AG09319 (cell line): ENCODE results near the gene TXNDC8.

Source experiments
- DNase-seq: peaks from one replicate; pipeline ENCODE4 v3.0.0-alpha.2; 2010; ENCODE audit warnings: low read depth; ENCODE audit errors: extremely low read depth
- CTCF ChIP-seq: IDR thresholded peaks from 2 replicates; pipeline ENCODE4 v1.5.1; 2011; ENCODE audit warnings: low read depth, mild to moderate bottlenecking, inconsistent platforms, low read length, moderate library complexity

The TXNDC8 gene

GRCh38 chr9:110278080-110278707 is 59.5 kb downstream of the TXNDC8 start:
- no peak for DNase-seq
- TF ChIP-seq CTCF: no peak

- DNase-seq: no peak
- TF ChIP-seq CTCF: no peak
Observed at GRCh38 chr9:110276781-110277180, 60.9 kb downstream of the TXNDC8 start.

DNA sequence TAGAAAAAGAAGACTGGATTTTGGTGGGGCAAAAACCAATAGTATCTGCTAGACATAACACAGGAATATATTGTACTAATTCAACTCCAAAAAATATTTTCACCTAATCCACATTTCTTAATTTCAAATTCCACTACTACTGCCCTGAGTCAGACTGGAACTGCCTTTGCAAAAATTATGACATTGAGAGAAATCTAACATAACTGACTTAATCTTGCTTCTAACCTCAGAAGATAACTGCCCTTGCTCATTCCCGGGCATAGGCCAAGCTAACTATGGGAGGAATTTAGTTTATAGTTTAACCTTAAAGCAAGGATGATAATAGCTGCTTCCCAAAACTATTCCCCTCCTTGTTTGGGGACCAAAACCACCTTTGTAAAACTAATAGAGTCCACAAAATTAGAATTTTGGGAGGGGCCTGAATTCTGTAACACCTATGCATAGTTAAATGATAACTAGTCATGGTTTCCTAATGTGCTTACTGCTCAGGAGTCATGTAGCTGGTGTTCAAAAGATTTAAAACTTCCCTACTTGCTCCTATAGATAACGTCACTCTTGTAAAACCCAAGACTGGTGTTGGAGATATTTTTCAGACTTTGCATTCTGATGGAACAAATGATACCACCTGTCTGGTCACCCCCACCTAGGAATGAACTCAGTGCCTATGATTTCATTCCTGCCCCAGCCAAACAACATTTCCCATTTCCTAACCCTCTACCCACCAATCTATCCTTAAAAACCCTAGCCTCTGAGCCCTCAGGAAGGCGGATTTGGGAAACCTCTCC is 67.3 kb downstream of the TXNDC8 start:
- DNase-seq: no peak
- no peak for TF ChIP-seq CTCF

DNA sequence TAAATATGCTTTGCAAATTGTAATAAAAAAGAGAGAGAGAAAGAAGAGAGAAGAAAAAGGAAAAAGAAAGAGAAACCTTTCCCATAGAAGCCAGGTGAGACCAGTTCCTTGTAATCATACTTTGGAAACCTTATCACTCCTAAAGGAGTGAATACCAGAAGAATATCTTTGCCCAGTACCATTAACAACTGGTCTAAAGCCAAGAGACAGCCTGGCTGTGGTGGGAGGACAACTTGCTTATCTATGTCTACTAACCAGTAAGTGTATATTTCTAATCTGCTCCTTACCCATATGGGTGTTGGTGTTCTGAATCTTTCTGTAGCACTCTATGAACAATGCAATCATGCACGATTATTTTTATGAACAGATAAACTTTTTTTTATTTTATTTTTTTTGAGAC is 70.9 kb downstream of the TXNDC8 start:
- DNase-seq: no peak
- no peak for TF ChIP-seq CTCF

DNA sequence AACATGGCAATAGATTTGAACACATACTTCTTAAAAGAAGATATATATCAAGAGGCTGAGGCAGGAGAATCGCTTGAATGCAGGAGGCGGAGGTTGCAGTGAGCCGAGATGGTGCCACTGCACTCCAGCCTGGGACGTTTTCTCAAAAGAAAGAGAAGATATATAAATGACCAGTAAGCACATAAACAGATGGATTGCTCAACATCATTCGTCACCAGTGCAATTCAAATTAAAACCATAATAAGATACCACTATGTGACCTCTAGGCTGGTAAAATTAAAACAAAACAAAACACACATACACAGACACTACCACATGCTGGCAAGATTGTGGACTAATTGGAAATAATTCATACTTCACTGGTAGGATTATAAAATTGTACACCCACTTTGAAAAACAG is 76.0 kb downstream of the TXNDC8 start:
- no peak for TF ChIP-seq CTCF
- DNase-seq: peak; percentile 35

- TF ChIP-seq CTCF: no peak
- no peak for DNase-seq
Observed at GRCh38 chr9:110260911-110261310, 76.8 kb downstream of the TXNDC8 start.

DNA sequence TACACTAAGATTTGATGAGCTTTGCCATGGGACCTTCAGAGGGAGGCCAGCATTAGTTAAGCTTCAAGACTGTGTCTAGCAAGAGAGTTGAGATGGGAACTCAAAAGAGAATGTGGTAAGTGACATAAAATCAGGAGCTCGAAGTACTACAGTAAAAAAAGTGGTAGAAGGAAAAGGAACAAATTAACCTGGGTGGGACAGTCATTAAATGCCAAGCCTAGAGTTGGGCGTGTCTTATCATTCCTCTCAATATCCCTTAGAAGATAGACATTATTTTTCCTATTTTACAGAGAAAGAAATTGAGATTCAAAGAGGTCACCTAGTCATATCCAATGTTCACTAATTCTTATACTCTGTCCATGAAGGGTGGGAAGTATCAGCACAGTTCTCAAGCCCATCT is 78.1 kb downstream of the TXNDC8 start:
- no peak for DNase-seq
- no peak for TF ChIP-seq CTCF
